Common myeloid progenitor, CD34-positive (primary cell): ENCODE results near the gene PACS1.

Experiments
- CTCF ChIA-PET: fragments of 350-600 bp; sonication (Branson Sonifier 250); formaldehyde crosslinking; loops from one replicate; lab custom pipeline; 2021; ENCODE audit warnings: antibody characterized with exemption; lab: Charles Lee
- POLR2A ChIA-PET: fragments of 350-600 bp; sonication (Branson Sonifier 250); formaldehyde crosslinking; loops from one replicate; lab custom pipeline; 2021; ENCODE audit warnings: antibody characterized with exemption; lab: Charles Lee
- DNase-seq, 3 donors: peaks; one replicate each; pipeline versions ENCODE4 v3.0.0 to v3.0.0-alpha.2; 2013
- H3K27ac ChIP-seq, 2 experiments: 1 replicate in 1 of 2; 2 replicates in 1 of 2; pipeline ENCODE4 v1.7.0; 2013; ENCODE audit warnings: inconsistent platforms in 2 of 2, low read length in 2 of 2, mild to moderate bottlenecking in 2 of 2, low read depth in 1 of 2, moderate library complexity in 1 of 2; ENCODE audit not compliant: severe bottlenecking in 2 of 2, insufficient read depth in 1 of 2, poor library complexity in 1 of 2
- H3K27me3 ChIP-seq, 5 experiments: replicated peaks in 2 of 5; 1 replicate in 3 of 5; 2 replicates in 2 of 5; pipeline versions ENCODE4 v1.6.1 to v1.7.0; 2013; ENCODE audit warnings: low read length in 4 of 5, mild to moderate bottlenecking in 2 of 5, moderate library complexity in 2 of 5, inconsistent platforms in 1 of 5; ENCODE audit not compliant: insufficient read depth in 5 of 5, control insufficient read depth in 4 of 5
- H3K36me3 ChIP-seq, 4 experiments: 1 replicate in 2 of 4; 2 replicates in 2 of 4; pipeline versions ENCODE4 v1.6.1 to v1.7.0; 2013; ENCODE audit warnings: low read length in 3 of 4, control low read depth in 1 of 4, mild to moderate bottlenecking in 1 of 4; ENCODE audit not compliant: control insufficient read depth in 4 of 4, insufficient read depth in 4 of 4
- H3K4me1 ChIP-seq, 4 experiments: 1 replicate in 3 of 4; 2 replicates in 1 of 4; pipeline versions ENCODE4 v1.6.1 to v1.7.1; 2013; ENCODE audit warnings: low read length in 3 of 4, mild to moderate bottlenecking in 3 of 4, control low read depth in 1 of 4, inconsistent platforms in 1 of 4, moderate library complexity in 1 of 4; ENCODE audit not compliant: control insufficient read depth in 4 of 4, insufficient read depth in 4 of 4; ENCODE audit errors: control extremely low read depth in 1 of 4
- H3K4me3 ChIP-seq, 7 experiments: 1 replicate in 4 of 7; 2 replicates in 3 of 7; pipeline versions ENCODE4 v1.5.1 to v1.7.0; 2013; ENCODE audit warnings: mild to moderate bottlenecking in 7 of 7, low read length in 6 of 7, moderate library complexity in 6 of 7, inconsistent platforms in 2 of 7, low read depth in 2 of 7, control low read depth in 1 of 7; ENCODE audit not compliant: insufficient read depth in 4 of 7, control insufficient read depth in 1 of 7; ENCODE audit errors: extremely low read depth in 1 of 7
- H3K9me3 ChIP-seq, 5 experiments: 1 replicate in 4 of 5; 2 replicates in 1 of 5; pipeline versions ENCODE4 v1.6.1 to v1.7.1; 2013; ENCODE audit warnings: low read length in 4 of 5, mild to moderate bottlenecking in 2 of 5, inconsistent platforms in 1 of 5, low read depth in 1 of 5, moderate library complexity in 1 of 5; ENCODE audit not compliant: control insufficient read depth in 4 of 5, insufficient read depth in 2 of 5; ENCODE audit errors: control extremely low read depth in 1 of 5
- WGBS: methylation state at CpG from one replicate; pipeline ENCODE4 v1.1.5; 2013; ENCODE audit not compliant: insufficient coverage; 5-methylcytosine and 5-hydroxymethylcytosine counted together

PACS1 gene

GRCh38 chr11:66264383-66264782, 194.3 kb downstream of the PACS1 start:
- POLR2A ChIA-PET = no interaction called here
- H3K36me3 ChIP-seq = peaks cover 0 to 19% (median 6%) of the 10 kb centered on the region in 4 experiments
- H3K27me3 ChIP-seq = no peaks in the 10 kb centered on the region
- peaks cover 3 to 22% (median 19%) of the 10 kb centered on the region in 4 experiments for H3K4me1 ChIP-seq
- 100% methylated on average over 7 of the region's 8 CpGs for WGBS
- CTCF ChIA-PET = interaction anchor here (1.1 to 1.8 kb wide), 2 partner anchors 9 to 57 kb away, joined by 3 to 8 read pairs; no protein-coding TSS in a partner anchor
- H3K4me3 ChIP-seq = no peak overlapping the region
- no peak for DNase-seq
- H3K27ac ChIP-seq = no peak overlapping the region
- no peaks in the 10 kb centered on the region for H3K9me3 ChIP-seq

- peak in 1 of 3 donors; percentile 23 for DNase-seq
- CTCF ChIA-PET = interaction anchor here (1.1 to 1.8 kb wide), 2 partner anchors 9 to 57 kb away, joined by 3 to 8 read pairs; no protein-coding TSS in a partner anchor
- H3K36me3 ChIP-seq = peaks cover 0 to 19% (median 6%) of the 10 kb centered on the region in 4 experiments
- peaks cover 5 to 28% (median 24%) of the 10 kb centered on the region in 4 experiments for H3K4me1 ChIP-seq
- no peaks in the 10 kb centered on the region for H3K9me3 ChIP-seq
- no peak overlapping the region for H3K27ac ChIP-seq
- WGBS = 98% methylated on average over 7 of the region's 12 CpGs
- POLR2A ChIA-PET = no interaction called here
- H3K27me3 ChIP-seq = no peaks in the 10 kb centered on the region
- H3K4me3 ChIP-seq = no peak overlapping the region
These were observed 194.8 kb downstream of the PACS1 start for GRCh38 chr11:66264914-66265313.

- ChIA-PET POLR2A (no interaction called here), CTCF (interaction anchor here (1.0 to 5.6 kb wide), 6 partner anchors 10 to 100 kb away, joined by 3 to 36 read pairs (median 6); partner anchors contain the start of gene YIF1A)
- no peaks in the 10 kb centered on the region for H3K9me3 ChIP-seq
- no peak overlapping the region for H3K27ac ChIP-seq
- H3K4me3 ChIP-seq = no peak overlapping the region
- peaks cover 5 to 29% (median 26%) of the 10 kb centered on the region in 4 experiments for H3K4me1 ChIP-seq
- DNase-seq = no peak
- H3K36me3 ChIP-seq = peaks cover 0 to 19% (median 9%) of the 10 kb centered on the region in 4 experiments
- H3K27me3 ChIP-seq = no peaks in the 10 kb centered on the region
- WGBS = 97% methylated on average over 21 of the region's 26 CpGs
These were observed 195.7 kb downstream of the PACS1 start for GRCh38 chr11:66265531-66266377.

GRCh38 chr11:66266378-66267038, 196.4 kb downstream of the PACS1 start:
- H3K4me3 ChIP-seq = peak overlapping the region in 4 of 7 experiments; percentile 80 to 96 (median 95)
- DNase-seq = no peak
- no peaks in the 10 kb centered on the region for H3K27me3 ChIP-seq
- ChIA-PET CTCF (interaction anchor here (1.0 to 5.6 kb wide), 4 partner anchors 15 to 100 kb away, joined by 3 to 36 read pairs (median 9); partner anchors contain the start of gene YIF1A), POLR2A (no interaction called here)
- H3K36me3 ChIP-seq = peaks cover 0 to 20% (median 10%) of the 10 kb centered on the region in 4 experiments
- H3K27ac ChIP-seq = no peak overlapping the region
- H3K4me1 ChIP-seq = peaks cover 5 to 29% (median 26%) of the 10 kb centered on the region in 4 experiments
- 98% methylated on average over 20 of the region's 20 CpGs for WGBS
- no peaks in the 10 kb centered on the region for H3K9me3 ChIP-seq

GRCh38 chr11:66267039-66267378, 196.9 kb downstream of the PACS1 start:
- H3K4me1 ChIP-seq = peaks cover 5 to 29% (median 26%) of the 10 kb centered on the region in 4 experiments
- no peaks in the 10 kb centered on the region for H3K27me3 ChIP-seq
- H3K27ac ChIP-seq = peak overlapping the region in 1 of 2 experiments; percentile 68
- 16% methylated on average over 13 of the region's 13 CpGs for WGBS
- CTCF ChIA-PET = interaction anchor here (2.9 to 5.6 kb wide), 2 partner anchors 14 to 20 kb away, joined by 14 to 36 read pairs; partner anchors contain the start of gene YIF1A
- POLR2A ChIA-PET = interaction anchor here (1.3 kb wide), 1 partner anchor 10 kb away, joined by 4 read pairs; no protein-coding TSS in a partner anchor
- DNase-seq = no peak
- peaks cover under 1 to 22% (median 13%) of the 10 kb centered on the region in 4 experiments for H3K36me3 ChIP-seq
- no peaks in the 10 kb centered on the region for H3K9me3 ChIP-seq
- peak overlapping the region; percentile 23 to 96 (median 89) for H3K4me3 ChIP-seq

GRCh38 chr11:66267379-66268243, 197.5 kb downstream of the PACS1 start:
- Histone ChIP-seq H3K27me3 (no peaks in the 10 kb centered on the region), H3K27ac (peak overlapping the region; percentile 46 to 88), H3K36me3 (peaks cover 5 to 25% (median 19%) of the 10 kb centered on the region in 4 experiments), H3K4me3 (peak overlapping the region; percentile 32 to 96 (median 89)), H3K4me1 (peaks cover 5 to 29% (median 26%) of the 10 kb centered on the region in 4 experiments), H3K9me3 (no peaks in the 10 kb centered on the region)
- ChIA-PET CTCF (interaction anchor here (0.7 to 5.6 kb wide), 4 partner anchors 10 to 195 kb away, joined by 3 to 36 read pairs (median 8); partner anchors contain the start of gene YIF1A), POLR2A (interaction anchor here (0.7 to 1.3 kb wide), 3 partner anchors 10 to 149 kb away, joined by 3 to 5 read pairs (median 4); no protein-coding TSS in a partner anchor)
- under 1% methylated on average over 40 of the region's 61 CpGs for WGBS
- peak; percentile 89 to 94 (median 93) for DNase-seq
